ENCODE measurements around the gene TUBGCP6.

DNA sequence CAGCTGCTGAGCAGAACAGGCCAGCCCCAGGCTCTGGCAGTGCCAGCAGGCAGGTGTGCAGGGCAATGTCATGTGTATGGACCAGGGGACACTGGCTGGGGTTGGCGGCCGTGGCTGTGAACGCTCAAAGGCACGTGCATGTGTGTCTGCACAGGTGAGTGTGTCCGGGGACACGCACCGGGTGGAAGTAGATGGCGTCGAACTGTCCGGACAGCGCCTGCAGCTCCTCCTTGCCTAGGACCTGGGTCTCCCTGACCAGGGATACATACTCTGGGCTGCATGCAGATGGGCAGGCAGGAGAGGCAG lies 5.4 kb upstream of the TUBGCP6 start:
- no peak for TF ChIP-seq POLR2A (IDR thresholded peaks at IDR 0.05)
- TF ChIP-seq, protein P1, sequence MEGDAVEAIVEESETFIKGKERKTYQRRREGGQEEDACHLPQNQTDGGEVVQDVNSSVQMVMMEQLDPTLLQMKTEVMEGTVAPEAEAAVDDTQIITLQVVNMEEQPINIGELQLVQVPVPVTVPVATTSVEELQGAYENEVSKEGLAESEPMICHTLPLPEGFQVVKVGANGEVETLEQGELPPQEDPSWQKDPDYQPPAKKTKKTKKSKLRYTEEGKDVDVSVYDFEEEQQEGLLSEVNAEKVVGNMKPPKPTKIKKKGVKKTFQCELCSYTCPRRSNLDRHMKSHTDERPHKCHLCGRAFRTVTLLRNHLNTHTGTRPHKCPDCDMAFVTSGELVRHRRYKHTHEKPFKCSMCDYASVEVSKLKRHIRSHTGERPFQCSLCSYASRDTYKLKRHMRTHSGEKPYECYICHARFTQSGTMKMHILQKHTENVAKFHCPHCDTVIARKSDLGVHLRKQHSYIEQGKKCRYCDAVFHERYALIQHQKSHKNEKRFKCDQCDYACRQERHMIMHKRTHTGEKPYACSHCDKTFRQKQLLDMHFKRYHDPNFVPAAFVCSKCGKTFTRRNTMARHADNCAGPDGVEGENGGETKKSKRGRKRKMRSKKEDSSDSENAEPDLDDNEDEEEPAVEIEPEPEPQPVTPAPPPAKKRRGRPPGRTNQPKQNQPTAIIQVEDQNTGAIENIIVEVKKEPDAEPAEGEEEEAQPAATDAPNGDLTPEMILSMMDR (IDR thresholded peaks at IDR 0.05) = no peak

Data from esophagus squamous epithelium (tissue), 4 donors.